SK-MEL-5 (cell line): ENCODE results near the gene USP32. TPM values are rescaled to one million over a fixed set of nuclear protein-coding genes. Genes with fewer than 3 reads are reported as not detected.
"Not testable (repeated sequence)": the region's sequence is repeated elsewhere in the genome, so short reads cannot be mapped to it uniquely, and the experiment has no call there.

Experiments used
- DNase-seq: peaks from one replicate; pipeline ENCODE4 v3.0.0-alpha.2; 2016; ENCODE audit warnings: low read depth, low spot score
- in situ Hi-C: cut with HindIII; loops from 2 replicates; pipeline ENCODE4 v1.10.0; 2016; ENCODE audit warnings: low sequenced_read_pairs, high pct_unique_total_duplicates, low pct_unique_long_range_greater_than_20kb
- total RNA-seq: library from RNA; depleted of rRNA; stranded (reverse); fragments of >200 nt; shearing (Covaris generic); gene quantifications from 2 replicates; pipeline ENCODE4 v1.2.3, GENCODE V29; 2014

USP32 gene
- total RNA-seq, 1 experiment from 2014 or later = 167 TPM

- in situ Hi-C loops = no loop called here
- no peak for DNase-seq
Observed at GRCh38 chr17:60326702-60327101, 65.2 kb downstream of the USP32 start.

- DNase-seq = no peak
- in situ Hi-C loops = no loop called here
Observed at GRCh38 chr17:60325730-60326524, 66.0 kb downstream of the USP32 start.

- in situ Hi-C loops = no loop called here
- no peak for DNase-seq
Observed at GRCh38 chr17:60323754-60324153, 68.2 kb downstream of the USP32 start.

GRCh38 chr17:60322056-60322387 lies 69.9 kb downstream of the USP32 start:
- in situ Hi-C loops = no loop called here
- no peak for DNase-seq

- in situ Hi-C loops = no loop called here
- no peak for DNase-seq
Observed at GRCh38 chr17:60321336-60322055, 70.4 kb downstream of the USP32 start.

- in situ Hi-C loops = no loop called here
- no peak for DNase-seq
Observed at GRCh38 chr17:60318830-60319229, 73.1 kb downstream of the USP32 start.

GRCh38 chr17:60318326-60318725 lies 73.6 kb downstream of the USP32 start:
- no peak for DNase-seq
- in situ Hi-C loops = no loop called here

GRCh38 chr17:60315650-60316049 lies 76.3 kb downstream of the USP32 start:
- in situ Hi-C loops = no loop called here
- peak; percentile 52 for DNase-seq

GRCh38 chr17:60314900-60315299 lies 77.0 kb downstream of the USP32 start:
- DNase-seq, in situ Hi-C loops: not testable (repeated sequence)

- in situ Hi-C loops = no loop called here
- DNase-seq = no peak
Observed at GRCh38 chr17:60314423-60314822, 77.5 kb downstream of the USP32 start.

GRCh38 chr17:60311936-60312335 lies 80.0 kb downstream of the USP32 start:
- DNase-seq = no peak
- in situ Hi-C loops = no loop called here

GRCh38 chr17:60311186-60311585 lies 80.7 kb downstream of the USP32 start:
- DNase-seq = no peak
- in situ Hi-C loops = no loop called here

GRCh38 chr17:60305141-60305540 lies 86.8 kb downstream of the USP32 start:
- in situ Hi-C loops = no loop called here
- DNase-seq = peak; percentile 98

GRCh38 chr17:60304502-60304901 lies 87.4 kb downstream of the USP32 start:
- in situ Hi-C loops = no loop called here
- no peak for DNase-seq

GRCh38 chr17:60303406-60304099 lies 88.4 kb downstream of the USP32 start:
- in situ Hi-C loops = no loop called here
- no peak for DNase-seq

- in situ Hi-C loops = no loop called here
- no peak for DNase-seq
Observed at GRCh38 chr17:60301649-60302048, 90.3 kb downstream of the USP32 start.

- in situ Hi-C loops = no loop called here
- no peak for DNase-seq
Observed at GRCh38 chr17:60300949-60301348, 91.0 kb downstream of the USP32 start.

- in situ Hi-C loops = no loop called here
- DNase-seq = no peak
Observed at GRCh38 chr17:60300011-60300410, 91.9 kb downstream of the USP32 start.
